ENCODE results near the gene C14orf132. TPM values are rescaled to one million over a fixed set of nuclear protein-coding genes. Genes with fewer than 3 reads are reported as not detected.
"Not testable (repeated sequence)": the region's sequence is repeated elsewhere in the genome, so short reads cannot be mapped to it uniquely, and the experiment has no call there.

C14orf132 gene
- total RNA-seq, 1 experiment from 2014 or later: not detected

DNA sequence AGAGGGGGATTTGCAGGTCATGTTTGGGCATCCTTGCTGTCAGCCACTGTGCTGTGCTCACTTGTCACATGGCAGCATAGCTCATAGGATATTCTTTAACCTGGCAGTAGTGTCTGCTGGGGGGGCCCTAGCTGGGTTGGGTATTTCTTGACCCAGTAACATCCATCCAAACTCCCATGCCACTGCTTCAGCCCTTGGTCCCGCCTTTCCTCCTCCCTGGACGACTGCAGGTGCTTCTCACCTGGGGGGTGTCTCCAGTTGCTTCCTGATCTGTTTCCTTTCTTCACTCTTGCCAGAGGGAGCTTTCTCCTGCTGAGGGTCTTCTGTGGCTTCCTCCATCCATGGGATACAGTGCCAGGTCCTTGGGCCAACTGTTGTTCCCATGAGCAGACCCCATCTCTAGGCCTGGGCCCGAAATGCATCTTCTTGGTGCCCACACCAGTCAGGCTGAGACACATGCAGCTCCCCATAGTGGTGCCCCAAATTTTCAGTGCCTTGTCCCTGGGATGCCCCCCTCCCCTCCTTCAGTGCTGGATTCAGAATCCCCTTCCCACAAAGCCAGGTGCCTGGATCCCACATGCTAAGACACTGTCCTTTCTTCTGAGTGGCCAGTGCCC is 20.5 kb downstream of the C14orf132 start:
- no peak for DNase-seq (ENCODE audit: low spot score)

DNA sequence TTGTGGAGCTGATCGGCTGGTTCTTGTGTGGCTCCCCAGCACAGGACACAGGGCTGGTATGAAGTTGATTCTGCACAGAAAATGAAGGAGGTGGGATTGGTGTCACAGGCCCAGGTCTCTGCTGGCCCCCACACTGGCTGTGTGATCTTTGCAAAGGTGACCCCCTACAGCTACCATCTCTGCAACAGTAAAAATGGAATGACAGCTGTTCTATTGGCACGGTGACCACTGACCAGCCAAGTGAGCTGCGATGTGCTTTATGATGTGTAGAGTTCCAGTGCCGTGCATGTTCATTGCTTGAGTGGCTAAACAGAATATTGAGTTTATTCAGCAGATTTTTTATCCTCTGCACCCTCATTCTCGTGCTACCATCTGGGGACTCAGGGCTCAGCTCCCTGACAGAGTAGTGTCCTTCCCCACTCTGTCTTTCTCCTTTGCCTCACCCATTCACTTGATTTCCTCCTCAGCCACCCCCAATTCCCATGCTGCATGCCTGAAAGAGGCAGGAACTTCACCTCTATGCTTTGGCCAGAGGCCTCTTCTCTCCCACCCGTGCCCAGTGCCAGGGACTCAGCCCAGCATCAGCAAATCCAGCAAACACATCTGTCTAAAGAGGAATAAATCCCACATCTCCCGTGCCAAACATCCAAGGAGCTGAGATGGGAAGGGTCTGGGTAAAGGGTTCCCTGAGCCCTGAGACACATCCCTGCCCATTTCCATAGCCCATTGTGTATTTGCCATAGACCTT is 21.2 kb downstream of the C14orf132 start:
- no peak for DNase-seq (ENCODE audit: low spot score)

DNA sequence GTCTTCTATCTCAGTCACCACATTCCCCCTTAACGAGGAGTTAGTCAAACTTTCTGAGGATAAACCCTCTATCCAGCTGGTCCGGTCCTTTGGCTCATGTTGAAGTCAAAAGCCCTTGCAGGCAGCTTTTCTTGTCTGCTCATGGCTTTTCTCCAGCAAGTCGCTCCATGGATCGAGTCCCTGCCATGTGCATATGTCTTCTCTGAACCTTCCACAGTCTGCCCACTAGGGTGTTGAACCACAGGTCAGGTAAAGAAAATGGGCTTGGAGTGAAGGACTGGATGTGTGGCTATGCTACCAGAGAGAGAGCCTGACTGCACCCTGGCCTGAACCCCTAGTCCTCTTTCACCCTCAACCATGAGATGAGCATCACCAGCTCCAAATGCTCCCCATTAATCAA is 22.8 kb downstream of the C14orf132 start:
- no peak for DNase-seq (ENCODE audit: low spot score)

DNA sequence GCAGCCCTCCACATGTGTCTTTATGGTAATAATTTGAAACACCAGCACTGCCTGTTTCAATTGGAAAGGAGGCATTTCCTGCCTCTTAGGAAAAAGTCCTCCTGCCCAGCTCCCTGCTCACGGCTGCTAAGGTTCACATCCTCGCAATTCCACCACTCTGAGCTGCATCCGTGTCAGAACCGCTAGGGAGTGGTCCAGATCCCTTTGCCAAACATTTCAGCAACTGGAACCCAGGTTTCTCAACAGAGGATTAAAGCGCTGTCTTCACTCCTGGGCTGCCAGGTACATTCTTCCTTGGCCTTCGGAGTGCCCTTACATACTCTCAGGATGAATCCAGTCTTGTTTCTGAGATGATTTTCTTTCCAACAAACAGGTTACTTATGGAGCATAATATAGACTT is 23.3 kb downstream of the C14orf132 start:
- no peak for DNase-seq (ENCODE audit: low spot score)

DNA sequence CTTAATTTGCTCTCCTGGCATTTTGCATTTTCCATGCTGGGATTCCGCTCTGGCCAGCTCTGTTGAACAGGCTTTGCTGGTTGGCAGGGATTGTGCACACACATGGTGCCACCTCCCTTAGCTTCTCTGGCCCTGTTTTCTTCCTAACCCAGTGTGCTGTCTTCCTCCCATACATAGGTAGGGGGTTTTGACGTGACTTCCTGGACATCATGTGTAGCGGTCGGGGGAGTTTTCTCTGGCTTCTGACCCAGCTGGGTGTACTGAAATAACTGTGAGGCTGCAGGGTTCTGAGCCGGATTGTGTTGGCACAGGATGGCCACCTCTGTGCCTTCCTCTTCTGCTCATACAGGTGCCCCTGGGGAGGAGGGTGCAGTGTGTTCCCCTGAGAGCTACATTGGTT is 25.7 kb downstream of the C14orf132 start:
- DNase-seq (ENCODE audit: low spot score): no peak

DNA sequence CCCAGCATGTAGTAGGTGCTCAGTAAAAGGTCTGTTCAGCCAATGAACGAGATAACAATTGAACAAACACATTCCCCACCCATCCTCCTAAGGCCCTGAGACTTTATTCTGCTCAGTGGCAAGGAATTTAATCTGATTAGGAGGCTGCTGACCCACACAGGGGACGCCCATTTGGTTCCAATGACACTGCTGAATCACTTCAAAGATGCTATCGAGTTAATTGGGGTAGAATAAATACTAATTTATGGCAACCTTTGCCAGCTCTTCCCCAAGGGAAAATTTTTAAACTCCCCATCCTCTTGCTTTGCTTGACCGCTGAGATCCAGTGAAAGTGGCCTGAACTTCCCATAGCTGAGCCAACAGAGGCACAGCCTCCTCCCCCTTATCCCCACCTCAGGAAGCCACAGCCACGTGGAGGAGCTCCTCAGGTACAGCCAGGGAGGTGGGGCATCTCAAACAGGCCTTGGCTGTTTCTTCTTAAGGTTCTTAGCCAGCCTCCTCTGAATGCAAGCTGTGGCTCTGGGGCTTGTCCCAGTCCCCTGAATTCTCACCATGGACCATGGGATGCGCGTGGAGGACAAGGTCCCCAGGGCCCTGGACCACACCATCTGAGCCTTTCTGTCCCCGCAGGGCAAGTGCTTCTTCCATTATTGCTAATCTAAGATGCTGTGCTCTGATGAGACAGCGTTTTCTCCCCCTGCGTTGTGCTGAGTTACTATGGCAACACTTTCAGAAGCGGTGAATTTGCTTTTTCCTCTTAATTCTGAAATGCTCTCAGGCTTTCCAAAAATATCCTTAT is 26.7 kb downstream of the C14orf132 start:
- no peak for DNase-seq (ENCODE audit: low spot score)

DNA sequence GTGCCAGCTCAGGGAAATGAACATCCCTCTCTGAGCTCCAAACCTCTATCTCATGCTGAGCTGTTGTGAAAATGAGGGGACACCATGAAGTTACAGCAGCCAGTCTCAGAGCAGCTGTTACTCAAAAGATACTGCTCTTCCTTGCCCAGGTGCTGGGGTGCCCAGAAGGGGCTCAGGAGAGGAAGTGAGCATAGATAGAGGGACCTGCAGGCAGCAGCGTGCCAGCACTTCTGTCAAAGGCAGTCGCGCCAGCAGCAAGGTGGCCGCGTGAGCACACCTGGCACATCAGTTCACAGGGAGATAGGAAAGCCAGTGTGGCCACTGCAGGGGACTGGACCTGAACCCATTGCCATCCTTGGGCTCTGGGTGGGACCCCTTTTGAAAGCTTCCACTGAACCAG is 27.8 kb downstream of the C14orf132 start:
- DNase-seq (ENCODE audit: low spot score): no peak

DNA sequence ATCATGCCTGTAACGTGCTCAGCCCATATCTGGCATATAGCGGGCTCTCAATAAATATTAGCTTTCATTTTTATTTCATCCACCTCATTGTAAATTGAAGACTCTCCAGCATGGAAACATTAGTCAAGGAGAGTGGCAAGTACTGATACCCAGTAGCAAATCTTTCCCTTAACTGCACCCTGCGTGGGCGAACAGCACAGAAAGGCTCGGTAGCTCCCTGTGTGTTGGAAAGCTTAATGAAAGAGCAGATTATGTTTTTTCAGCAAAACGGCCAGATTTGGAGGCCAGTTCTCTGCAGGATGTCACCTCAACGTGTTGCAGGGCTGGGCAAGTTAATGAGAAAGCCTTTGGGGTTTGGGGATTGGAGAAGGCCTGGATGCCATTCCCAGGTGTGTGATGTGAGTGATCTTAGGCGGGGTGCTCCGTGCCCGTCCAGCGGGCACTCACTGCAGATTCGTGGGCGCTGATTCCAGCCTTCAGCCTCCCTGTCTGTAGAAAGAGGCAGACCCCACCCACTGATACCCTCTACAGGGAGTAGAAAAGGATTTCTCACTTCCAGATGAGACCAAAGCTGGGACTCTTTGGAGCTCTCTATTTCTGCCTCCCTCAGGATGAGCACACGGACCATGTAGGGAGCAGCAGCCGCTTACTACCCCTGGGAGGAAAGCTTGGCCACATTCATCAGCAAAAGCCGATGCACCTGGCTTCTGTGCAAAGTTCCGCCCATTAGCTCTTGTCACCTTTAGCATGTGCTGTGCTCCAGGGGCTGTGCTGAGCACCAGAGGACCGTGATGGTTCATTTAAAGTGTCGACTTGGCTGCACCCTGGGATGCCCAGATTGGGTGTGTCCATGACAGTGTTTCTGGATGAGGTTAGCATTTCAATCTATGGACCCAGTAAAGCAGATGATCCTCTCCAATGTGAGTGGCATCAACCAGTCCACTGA is 29.1 kb downstream of the C14orf132 start:
- no peak for DNase-seq (ENCODE audit: low spot score)

DNA sequence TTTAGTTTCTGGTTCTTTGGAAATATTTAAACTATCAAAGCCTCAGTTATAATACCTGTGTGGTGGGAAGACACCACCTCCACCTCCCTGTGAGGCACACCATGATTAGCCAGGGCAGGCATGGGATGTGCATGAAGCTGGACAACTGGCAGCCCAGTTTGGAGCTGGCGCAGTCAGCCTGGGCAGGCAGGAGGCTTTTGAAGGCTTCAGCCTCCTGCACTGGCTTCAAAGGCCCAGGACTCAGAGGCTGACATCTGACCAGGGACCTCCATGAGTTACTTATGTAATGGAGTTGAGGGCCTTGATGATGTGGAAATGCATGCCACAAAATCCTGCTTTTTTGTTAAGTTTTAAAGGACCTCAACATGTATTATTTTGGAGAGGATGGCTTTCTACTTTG is 30.3 kb downstream of the C14orf132 start:
- DNase-seq (ENCODE audit: low spot score): no peak

DNA sequence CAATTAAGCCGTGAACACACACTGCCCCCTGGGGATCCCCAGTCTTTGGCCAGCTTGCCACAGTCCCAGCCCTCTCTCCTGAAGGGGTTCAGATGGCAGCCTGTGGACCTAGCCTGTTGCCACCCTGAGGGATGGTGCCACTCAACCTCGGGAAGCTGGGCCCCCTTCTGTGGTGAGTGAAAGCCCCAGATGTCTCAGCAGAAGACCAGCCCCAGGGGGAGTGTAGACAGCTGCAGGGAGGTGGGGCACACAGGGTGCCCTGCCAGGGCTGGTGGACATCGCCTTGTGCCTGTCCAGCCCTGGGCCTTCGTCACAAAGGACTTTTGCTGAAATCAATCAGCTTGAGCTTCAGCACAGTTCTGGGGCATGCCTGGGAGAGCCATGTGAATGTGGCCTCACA is 32.4 kb downstream of the C14orf132 start:
- DNase-seq (ENCODE audit: low spot score): no peak

DNA sequence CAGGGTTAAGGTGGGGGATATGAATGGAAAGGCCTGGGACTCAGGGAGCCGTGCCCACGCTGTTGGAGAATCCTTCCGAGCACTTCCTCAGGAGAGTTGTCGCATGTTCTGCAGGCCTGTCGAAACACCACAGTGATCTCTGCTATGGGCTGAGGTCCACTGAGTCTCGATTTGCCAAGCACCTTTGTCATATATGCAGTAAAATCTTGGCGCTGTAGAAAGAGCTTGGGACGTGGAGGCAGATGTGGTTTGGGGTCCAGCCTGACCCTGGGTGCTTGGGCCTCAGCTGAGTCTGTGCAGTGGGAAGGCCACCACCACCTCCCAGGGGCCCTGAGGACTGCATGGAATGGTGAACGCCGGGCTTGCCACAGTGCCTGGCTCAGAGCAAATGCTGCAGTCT is 32.9 kb downstream of the C14orf132 start:
- no peak for DNase-seq (ENCODE audit: low spot score)

DNA sequence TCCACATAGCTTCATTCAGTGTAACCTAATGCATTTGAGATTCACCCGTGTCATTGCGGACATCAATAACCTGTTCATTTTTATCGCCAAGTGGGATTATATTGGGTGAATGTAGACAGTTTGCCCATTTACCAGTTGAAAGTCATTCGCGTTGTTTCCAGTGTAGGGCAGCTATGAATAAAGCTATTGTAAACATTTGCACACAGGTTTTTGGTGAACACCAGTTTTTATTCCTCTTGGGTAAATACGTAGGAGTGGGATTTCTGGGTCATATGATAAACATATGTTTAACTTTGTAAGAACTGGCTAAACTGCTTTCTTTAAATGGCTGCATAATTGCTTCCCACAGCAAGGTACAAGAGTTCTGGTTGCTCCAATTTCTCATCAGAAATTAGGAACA is 33.6 kb downstream of the C14orf132 start:
- DNase-seq (ENCODE audit: low spot score): no peak

DNA sequence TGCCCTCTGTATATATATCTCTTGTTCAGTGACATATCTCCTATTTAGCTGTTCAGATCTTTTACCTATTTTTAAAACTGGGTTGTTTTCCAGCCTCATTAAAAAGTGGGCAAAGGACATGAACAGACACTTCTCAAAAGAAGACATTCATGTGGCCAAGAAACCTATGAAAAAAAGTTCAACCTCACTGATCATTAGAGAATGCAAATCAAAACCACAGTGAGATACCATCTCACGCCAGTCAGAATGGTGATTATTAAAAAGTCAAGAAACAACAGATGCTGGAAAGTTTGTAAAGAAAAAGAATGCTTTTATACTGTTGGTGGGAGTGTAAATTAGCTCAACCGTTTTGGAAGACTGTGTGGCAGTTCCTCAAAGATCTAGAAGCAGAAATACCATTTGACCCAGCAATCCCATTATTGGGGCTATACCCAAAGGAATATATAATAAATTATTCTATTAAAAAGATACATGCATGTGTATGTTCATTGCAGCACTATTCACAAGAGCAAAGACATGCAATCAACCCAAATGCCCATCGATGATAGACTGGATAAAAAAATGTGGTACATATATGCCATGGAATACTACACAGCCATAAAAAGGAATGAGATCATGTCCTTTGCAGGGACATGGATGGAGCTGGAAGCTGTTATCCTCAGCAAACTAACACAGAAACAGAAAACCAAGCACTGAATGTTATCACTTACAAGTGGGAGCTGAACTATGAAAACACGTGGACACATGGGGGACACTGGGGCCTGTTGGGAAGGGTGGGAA is 34.3 kb downstream of the C14orf132 start:
- not testable (repeated sequence) for DNase-seq (ENCODE audit: low spot score)

DNA sequence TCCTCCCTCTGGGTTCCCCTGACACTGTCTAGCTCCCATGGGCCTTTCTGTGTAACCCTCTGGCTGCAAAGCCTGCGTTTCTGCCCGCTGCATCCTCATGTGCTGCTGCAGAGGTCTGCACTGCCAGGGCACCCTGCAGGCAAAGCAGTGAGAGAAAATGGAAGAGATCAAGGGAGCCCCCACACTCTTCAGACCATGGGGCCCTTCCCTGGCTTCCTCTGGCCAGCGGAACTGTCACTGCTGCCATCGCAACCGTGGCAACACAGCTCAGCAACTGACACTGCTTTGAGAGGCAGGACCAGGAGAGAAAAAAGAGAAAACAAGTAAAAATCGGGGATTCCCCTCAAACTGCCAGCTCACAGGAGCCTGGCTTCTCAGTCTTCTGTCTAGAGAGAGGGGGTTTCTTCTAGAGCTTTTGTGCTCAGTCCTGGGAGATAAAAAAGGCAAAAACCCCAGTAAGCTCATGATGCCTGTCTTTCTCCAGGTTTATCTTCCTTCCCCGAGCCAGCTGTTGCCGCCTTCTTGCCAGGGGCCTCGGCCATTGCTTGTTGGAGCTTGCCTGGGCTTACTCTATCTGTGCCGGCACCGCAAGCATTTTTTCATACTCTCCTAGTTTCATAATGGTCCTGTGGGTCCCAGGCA is 38.9 kb downstream of the C14orf132 start:
- no peak for DNase-seq (ENCODE audit: low spot score)

DNA sequence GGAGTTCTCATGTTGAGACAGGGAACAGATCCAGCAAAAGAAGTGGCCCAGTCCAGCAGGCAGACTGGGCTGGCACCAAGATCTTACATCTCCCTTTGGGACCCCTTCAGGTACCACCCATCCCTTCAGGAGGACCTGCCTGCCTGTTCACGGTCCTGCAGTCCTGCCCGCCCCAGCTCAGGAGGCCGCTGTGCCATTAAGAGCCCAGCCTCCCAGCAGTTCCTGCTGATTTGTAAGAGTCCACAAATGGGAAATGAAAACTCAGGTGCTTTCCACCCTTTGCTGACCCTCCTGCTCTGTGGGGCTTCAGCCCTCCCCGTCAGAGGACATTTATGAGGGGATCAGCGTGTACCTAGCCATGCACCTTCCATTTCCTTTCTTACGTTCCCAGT is 39.5 kb downstream of the C14orf132 start:
- DNase-seq (ENCODE audit: low spot score): no peak

DNA sequence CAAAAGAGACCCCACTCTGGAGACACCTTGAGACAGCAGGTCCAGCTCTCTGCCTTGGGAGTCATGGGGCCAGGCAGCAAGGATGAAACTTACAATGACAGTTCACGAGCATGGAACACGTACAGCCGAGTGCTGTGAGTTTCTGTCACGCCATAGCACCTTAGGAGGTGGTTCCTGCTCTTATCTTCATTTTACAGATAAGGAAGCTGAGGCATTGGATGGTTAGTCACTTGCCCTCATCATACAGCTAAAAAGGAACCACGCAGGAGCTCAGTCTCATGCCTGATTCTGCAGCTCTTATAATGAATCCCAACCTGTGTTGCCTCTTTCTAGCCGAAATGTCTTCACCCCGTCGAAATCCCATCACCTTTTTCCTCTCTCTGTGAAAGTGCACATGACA is 39.9 kb downstream of the C14orf132 start:
- DNase-seq (ENCODE audit: low spot score): no peak

DNA sequence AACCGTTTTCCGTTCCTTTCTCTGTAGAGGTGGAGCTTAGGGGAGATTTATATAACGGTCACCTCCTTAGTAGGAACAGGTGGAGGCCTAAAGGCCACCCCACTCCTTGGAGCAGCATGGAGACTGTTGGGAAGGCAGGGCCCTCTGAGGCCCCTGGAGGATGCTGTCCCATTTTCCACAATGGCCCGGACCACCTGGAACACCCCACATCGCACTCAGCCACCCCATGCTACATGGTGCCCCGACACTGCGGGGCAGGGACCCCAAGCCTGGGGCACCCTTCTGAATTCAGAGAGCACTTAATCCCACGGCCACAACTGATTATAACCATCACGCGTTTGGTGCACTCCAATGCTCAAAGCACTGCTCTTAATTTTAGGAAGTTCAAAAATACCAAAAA is 41.4 kb downstream of the C14orf132 start:
- DNase-seq (ENCODE audit: low spot score): no peak

DNA sequence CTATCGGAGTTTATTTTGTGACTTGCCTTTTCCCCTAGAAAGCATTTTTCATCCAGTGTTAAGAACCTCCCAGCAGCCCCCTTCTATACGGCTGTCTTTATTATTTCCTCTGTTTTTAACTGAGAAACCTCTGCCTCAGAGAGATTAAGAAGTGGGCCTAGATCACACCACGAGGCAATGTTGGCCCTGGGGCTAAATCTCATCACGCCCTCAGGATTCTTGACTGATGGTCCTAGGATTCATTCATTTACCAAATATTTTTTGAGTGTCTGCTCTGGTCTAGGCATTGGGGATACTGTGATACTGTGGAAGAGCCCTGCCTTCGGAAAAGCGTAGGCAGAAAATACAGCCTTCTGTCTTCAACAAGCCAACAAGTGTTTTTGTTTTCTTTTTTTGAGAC is 42.1 kb downstream of the C14orf132 start:
- no peak for DNase-seq (ENCODE audit: low spot score)

DNA sequence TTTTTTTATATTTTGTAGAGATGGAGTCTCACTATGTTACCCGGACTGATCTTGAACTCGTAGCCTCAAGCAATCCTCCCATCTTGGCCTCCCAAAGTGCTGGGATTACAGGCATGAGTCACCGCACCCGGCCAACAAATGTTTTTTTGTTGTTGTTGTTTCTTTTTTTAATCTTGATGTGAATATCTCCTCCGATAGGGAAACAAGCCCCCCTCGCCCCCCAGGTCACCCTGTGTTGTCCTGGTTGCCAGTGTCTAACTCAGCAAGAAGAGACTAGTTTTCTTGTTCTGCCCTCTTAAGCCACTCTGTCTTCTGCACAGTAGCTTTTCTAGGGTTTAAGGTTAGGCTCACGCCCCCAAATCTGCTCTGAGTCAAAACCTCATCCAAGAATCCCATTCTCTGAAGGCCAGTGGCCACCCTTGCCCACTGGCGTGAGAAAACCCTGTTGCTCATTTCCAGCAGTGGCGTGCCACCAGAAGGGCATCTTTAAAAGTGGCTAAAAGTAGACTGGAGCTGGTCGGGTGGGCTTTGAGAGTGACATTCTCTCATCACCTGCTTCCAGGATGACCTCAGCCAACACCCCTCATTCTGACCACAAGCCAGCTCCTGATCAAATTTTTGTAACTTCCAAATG is 42.7 kb downstream of the C14orf132 start:
- DNase-seq (ENCODE audit: low spot score): no peak
